Hepatic stellate cell (primary cell): ENCODE results near the gene ERBB2.
"Not testable (repeated sequence)": the region's sequence is repeated elsewhere in the genome, so short reads cannot be mapped to it uniquely, and the experiment has no call there.

Experiments used
- DNase-seq: peaks from one replicate; pipeline ENCODE4 v3.0.0; 2011; ENCODE audit warnings: low spot score

The ERBB2 gene

GRCh38 chr17:39678340-39679116, 21.3 kb upstream of the ERBB2 start:
- no peak for DNase-seq

GRCh38 chr17:39679521-39680192, 20.2 kb upstream of the ERBB2 start:
- no peak for DNase-seq

GRCh38 chr17:39683295-39683939, 16.4 kb upstream of the ERBB2 start:
- DNase-seq = no peak

- no peak for DNase-seq
These were observed 15.3 kb upstream of the ERBB2 start for GRCh38 chr17:39684369-39685192.

GRCh38 chr17:39687101-39687545, 12.7 kb upstream of the ERBB2 start:
- DNase-seq = no peak

- DNase-seq = peak; percentile 95
These were observed 12.1 kb upstream of the ERBB2 start, which contains the start of gene PGAP3 for GRCh38 chr17:39687546-39688474. Gene PGAP3 (minus strand): TSS chr17:39688057. CDS start chr17:39688014, 43 bp downstream.

- no peak for DNase-seq
These were observed 11.4 kb upstream of the ERBB2 start for GRCh38 chr17:39688475-39688835.

- no peak for DNase-seq
These were observed 10.9 kb upstream of the ERBB2 start for GRCh38 chr17:39688945-39689344.

GRCh38 chr17:39694593-39694992, 5.3 kb upstream of the ERBB2 start:
- no peak for DNase-seq

- no peak for DNase-seq
These were observed 4.8 kb upstream of the ERBB2 start for GRCh38 chr17:39695089-39695474.

- DNase-seq = no peak
These were observed 3.1 kb upstream of the ERBB2 start for GRCh38 chr17:39696731-39697130.

- no peak for DNase-seq
These were observed 1.9 kb upstream of the ERBB2 start for GRCh38 chr17:39697961-39698360.

GRCh38 chr17:39699157-39699817, 577 bp upstream of the ERBB2 start:
- DNase-seq = not testable (repeated sequence)

GRCh38 chr17:39700148-39700987, 504 bp downstream of the ERBB2 start:
- peak; percentile 68 for DNase-seq

- DNase-seq = no peak
These were observed 1.3 kb downstream of the ERBB2 start for GRCh38 chr17:39701012-39701783.

GRCh38 chr17:39701784-39702422, 2.0 kb downstream of the ERBB2 start:
- no peak for DNase-seq

- no peak for DNase-seq
These were observed 3.3 kb downstream of the ERBB2 start for GRCh38 chr17:39702901-39703893.
